ENCODE data around the gene TSPAN4. TPM values are rescaled to one million over a fixed set of nuclear protein-coding genes. Genes with fewer than 3 reads are reported as not detected.

The TSPAN4 gene
- total RNA-seq, 4 donors from 2014 or later, result 47.1 to 78.9 (median 59.7) TPM

DNA sequence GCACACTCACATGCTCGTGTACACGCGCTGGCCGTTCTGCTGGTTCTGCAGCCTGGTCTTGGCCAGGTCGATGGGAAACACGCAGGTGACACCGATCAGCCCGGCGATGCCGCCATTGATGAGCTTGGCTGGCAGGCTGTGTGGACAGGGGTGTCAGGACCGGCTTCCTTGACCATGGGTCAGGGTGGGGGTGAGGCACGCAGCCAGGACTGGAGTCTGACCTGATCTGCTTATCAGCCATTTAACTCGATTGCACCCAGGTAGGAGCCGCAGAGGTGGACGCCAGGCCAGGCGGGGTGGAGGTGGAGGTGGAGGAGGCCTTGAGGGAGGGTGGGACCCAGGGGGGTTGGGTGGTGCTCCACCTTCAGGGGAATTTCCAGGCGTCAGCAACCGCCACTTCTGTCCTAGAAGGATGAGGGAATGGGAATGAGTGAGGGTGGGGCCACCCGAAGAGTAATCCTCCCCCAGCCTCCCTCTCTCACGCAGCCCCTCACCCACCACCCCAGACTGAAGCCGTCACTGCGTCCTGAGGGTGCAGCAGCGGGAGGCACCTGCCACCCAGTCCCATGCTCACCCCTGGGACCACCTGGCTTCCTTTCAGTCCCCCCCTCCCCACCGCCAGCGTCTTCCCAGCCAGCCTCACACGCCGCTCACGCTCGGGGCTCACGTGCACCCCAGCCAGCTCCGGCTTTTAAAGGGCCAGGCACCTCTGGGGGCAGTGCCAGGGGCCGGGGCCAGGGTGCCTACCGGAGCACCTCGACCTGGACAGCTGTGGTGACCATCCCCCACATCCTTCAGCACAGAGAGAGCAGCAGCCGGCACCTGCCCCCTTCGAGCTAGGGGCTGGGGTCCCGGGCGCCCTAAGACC, 47.7 kb upstream of the TSPAN4 start:
- Histone ChIP-seq H3K4me3 (peak overlapping the region; percentile 72), H3K4me1 (peaks cover 44% of the 10 kb centered on the region), H3K36me3 (peaks cover 16% of the 10 kb centered on the region), H3K27ac (peak overlapping the region; percentile 78), H3K9me3 (no peaks in the 10 kb centered on the region), H3K27me3 (no peaks in the 10 kb centered on the region)
- WGBS, result 19% methylated on average over 19 of the region's 38 CpGs
- no peak for TF ChIP-seq POLR2A (IDR thresholded peaks at IDR 0.05)
- DNase-seq (ENCODE audit: low spot score in 2 of 2), result no peak

DNA sequence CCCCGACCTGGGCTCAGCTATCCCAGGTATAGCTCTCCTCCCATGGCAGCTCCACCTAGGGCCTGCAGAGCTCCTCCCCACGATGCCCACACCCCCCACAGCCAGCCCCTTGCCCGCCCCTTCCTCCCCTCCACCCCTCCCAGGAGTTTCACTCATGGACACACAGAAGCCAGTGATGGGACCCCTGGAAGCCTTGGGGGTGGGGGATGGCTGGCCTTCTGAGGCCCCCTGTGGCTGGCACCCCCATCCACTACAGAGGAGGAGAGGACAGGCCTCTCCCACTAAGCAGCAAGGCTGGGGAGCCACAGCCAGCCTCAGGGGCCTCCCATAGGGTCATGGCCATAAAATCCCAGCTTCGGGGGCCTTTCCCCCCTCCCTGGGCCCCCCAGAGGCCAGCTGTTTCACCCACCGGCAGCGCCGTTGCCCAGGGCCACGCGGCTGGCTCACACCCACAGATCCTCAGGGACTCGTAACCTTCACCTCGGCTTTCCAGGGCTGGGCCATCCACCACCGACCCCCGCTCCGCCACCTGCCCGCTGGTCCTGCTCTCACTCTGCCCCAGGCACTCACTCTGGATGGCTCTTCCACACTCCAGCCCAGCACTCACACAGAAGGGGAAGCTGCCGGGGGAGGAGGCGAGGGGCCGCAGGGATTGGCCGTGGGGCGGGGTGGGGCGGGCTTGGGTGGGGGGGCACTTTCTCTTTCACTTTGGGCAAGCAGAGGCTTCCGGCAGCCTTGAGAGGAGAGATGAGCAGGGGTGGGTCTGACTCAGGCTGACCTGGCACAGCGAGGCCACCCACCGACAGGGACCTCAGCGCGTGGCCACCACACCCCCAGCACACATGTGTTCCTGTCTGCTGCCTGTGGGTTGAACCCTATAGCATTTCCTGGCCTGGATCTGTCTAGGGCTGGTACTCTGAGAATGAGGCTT, 46.8 kb upstream of the TSPAN4 start:
- Histone ChIP-seq H3K27me3 (no peaks in the 10 kb centered on the region), H3K4me3 (peak overlapping the region; percentile 72), H3K27ac (peak overlapping the region; percentile 78), H3K9me3 (no peaks in the 10 kb centered on the region), H3K36me3 (peaks cover 25% of the 10 kb centered on the region), H3K4me1 (peaks cover 44% of the 10 kb centered on the region)
- TF ChIP-seq EP300 (IDR thresholded peaks at IDR 0.05) (no peak), POLR2AphosphoS5 (IDR thresholded peaks at IDR 0.05) (no peak), POLR2A (IDR thresholded peaks at IDR 0.05) (no peak)
- TF ChIP-seq, protein P1, sequence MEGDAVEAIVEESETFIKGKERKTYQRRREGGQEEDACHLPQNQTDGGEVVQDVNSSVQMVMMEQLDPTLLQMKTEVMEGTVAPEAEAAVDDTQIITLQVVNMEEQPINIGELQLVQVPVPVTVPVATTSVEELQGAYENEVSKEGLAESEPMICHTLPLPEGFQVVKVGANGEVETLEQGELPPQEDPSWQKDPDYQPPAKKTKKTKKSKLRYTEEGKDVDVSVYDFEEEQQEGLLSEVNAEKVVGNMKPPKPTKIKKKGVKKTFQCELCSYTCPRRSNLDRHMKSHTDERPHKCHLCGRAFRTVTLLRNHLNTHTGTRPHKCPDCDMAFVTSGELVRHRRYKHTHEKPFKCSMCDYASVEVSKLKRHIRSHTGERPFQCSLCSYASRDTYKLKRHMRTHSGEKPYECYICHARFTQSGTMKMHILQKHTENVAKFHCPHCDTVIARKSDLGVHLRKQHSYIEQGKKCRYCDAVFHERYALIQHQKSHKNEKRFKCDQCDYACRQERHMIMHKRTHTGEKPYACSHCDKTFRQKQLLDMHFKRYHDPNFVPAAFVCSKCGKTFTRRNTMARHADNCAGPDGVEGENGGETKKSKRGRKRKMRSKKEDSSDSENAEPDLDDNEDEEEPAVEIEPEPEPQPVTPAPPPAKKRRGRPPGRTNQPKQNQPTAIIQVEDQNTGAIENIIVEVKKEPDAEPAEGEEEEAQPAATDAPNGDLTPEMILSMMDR (IDR thresholded peaks at IDR 0.05), result no peak
- peak in 1 of 2 donors; percentile 84 for DNase-seq (ENCODE audit: low spot score in 2 of 2)
- 0% methylated on average over 1 of the region's 26 CpGs for WGBS

- Histone ChIP-seq H3K4me3 (peak overlapping the region; percentile 72), H3K9me3 (no peaks in the 10 kb centered on the region), H3K27me3 (no peaks in the 10 kb centered on the region), H3K36me3 (peaks cover 27% of the 10 kb centered on the region), H3K4me1 (peaks cover 44% of the 10 kb centered on the region), H3K27ac (peak overlapping the region; percentile 78)
- TF ChIP-seq POLR2A (IDR thresholded peaks at IDR 0.05) (no peak), POLR2AphosphoS5 (IDR thresholded peaks at IDR 0.05) (no peak)
- no peak for DNase-seq (ENCODE audit: low spot score in 2 of 2)
- 12% methylated on average over 6 of the region's 18 CpGs for WGBS
Observed at GRCh38 chr11:796565-797295, 45.9 kb upstream of the TSPAN4 start.

- TF ChIP-seq EP300 (IDR thresholded peaks at IDR 0.05) (no peak), POLR2AphosphoS5 (IDR thresholded peaks at IDR 0.05) (no peak), POLR2A (IDR thresholded peaks at IDR 0.05) (no peak)
- TF ChIP-seq, protein P1 (IDR thresholded peaks at IDR 0.05), result no peak
- 2% methylated on average over 13 of the region's 57 CpGs for WGBS
- peaks cover 24% of the 10 kb centered on the region for H3K36me3 ChIP-seq
Observed at GRCh38 chr11:797296-798092, 45.2 kb upstream of the TSPAN4 start.

GRCh38 chr11:798093-798713, 44.4 kb upstream of the TSPAN4 start, which contains the start of gene SLC25A22:
Gene SLC25A22, minus strand, starts transcription at chr11:798281. Its CDS starts 3,275 bp downstream, at chr11:795006.
- Histone ChIP-seq H3K9me3 (no peaks in the 10 kb centered on the region), H3K4me3 (peak within 1 kb of the TSS; percentile 72), H3K36me3 (peaks cover 23% of the 10 kb centered on the region), H3K27me3 (no peaks in the 10 kb centered on the region), H3K4me1 (peaks cover 44% of the 10 kb centered on the region), H3K27ac (peak within 1 kb of the TSS; percentile 78)
- DNase-seq (ENCODE audit: low spot score in 2 of 2), result no peak
- WGBS, result no CpG with 5 or more reads among the region's 69 CpGs
- TF ChIP-seq, protein P1 (IDR thresholded peaks at IDR 0.05), result peak; percentile 82 to 93
- TF ChIP-seq EP300 (IDR thresholded peaks at IDR 0.05) (no peak), POLR2AphosphoS5 (IDR thresholded peaks at IDR 0.05) (no peak)

More at GRCh38 chr11:797296-798092, 45.2 kb upstream of the TSPAN4 start:
- H3K4me1 ChIP-seq, result peaks cover 44% of the 10 kb centered on the region
- DNase-seq (ENCODE audit: low spot score in 2 of 2), result no peak
- H3K27me3 ChIP-seq, result no peaks in the 10 kb centered on the region
- H3K9me3 ChIP-seq, result no peaks in the 10 kb centered on the region
- H3K4me3 ChIP-seq, result peak overlapping the region; percentile 72
- H3K27ac ChIP-seq, result peak overlapping the region; percentile 78

All from suprapubic skin (tissue), 4 donors.